Smooth muscle cell (in vitro differentiated cells): ENCODE results near the gene POFUT2. TPM values are rescaled to one million over a fixed set of nuclear protein-coding genes. Genes with fewer than 3 reads are reported as not detected.

ENCODE experiments used
- DNase-seq: peaks from one replicate; lab custom pipeline; 2025; ENCODE audit not compliant: unreplicated experiment; lab: John Stamatoyannopoulos, UW
- H2AFZ ChIP-seq: fragments of 200-600 bp; sonication (generic); 2 replicates; pipeline ENCODE4 v1.6.0; 2016; ENCODE audit warnings: antibody characterized with exemption, low read depth, mild to moderate bottlenecking
- H3F3A ChIP-seq: fragments of 200-600 bp; sonication (generic); 2 replicates; pipeline ENCODE4 v1.6.0; 2017; ENCODE audit warnings: antibody characterized with exemption, low read depth
- H3K27ac ChIP-seq: fragments of 200-600 bp; sonication (generic); 2 replicates; pipeline ENCODE4 v1.5.1; 2016; ENCODE audit warnings: low read depth, mild to moderate bottlenecking
- H3K27me3 ChIP-seq: fragments of 200-600 bp; sonication (generic); 2 replicates; pipeline ENCODE4 v1.6.1; 2016; ENCODE audit warnings: low read depth, mild to moderate bottlenecking
- H3K36me3 ChIP-seq: fragments of 200-600 bp; sonication (generic); 2 replicates; pipeline ENCODE4 v1.5.1; 2016; ENCODE audit warnings: low read depth
- H3K4me1 ChIP-seq: fragments of 200-600 bp; sonication (generic); 2 replicates; pipeline ENCODE4 v1.5.1; 2016; ENCODE audit warnings: low read depth
- H3K4me2 ChIP-seq: fragments of 200-600 bp; sonication (generic); 2 replicates; pipeline ENCODE4 v1.6.0; 2016; ENCODE audit warnings: mild to moderate bottlenecking
- H3K4me3 ChIP-seq: fragments of 200-600 bp; sonication (generic); 2 replicates; pipeline ENCODE4 v1.5.1; 2016; ENCODE audit warnings: mild to moderate bottlenecking
- H3K79me2 ChIP-seq: fragments of 200-600 bp; sonication (generic); 2 replicates; pipeline ENCODE4 v1.6.0; 2016; ENCODE audit warnings: low read depth, mild to moderate bottlenecking
- H3K9ac ChIP-seq: fragments of 200-600 bp; sonication (generic); 2 replicates; pipeline ENCODE4 v1.6.0; 2016; ENCODE audit warnings: low read depth
- H3K9me3 ChIP-seq: fragments of 200-600 bp; sonication (generic); replicated peaks from 2 replicates; pipeline ENCODE4 v1.5.1; 2016; ENCODE audit warnings: low read depth
- H4K20me1 ChIP-seq: fragments of 200-600 bp; sonication (generic); 2 replicates; pipeline ENCODE4 v1.6.0; 2016; ENCODE audit warnings: low read depth
- CTCF ChIP-seq: fragments of 200-600 bp; sonication (generic); IDR thresholded peaks from 2 replicates; pipeline ENCODE4 v1.5.1; 2017; ENCODE audit warnings: borderline replicate concordance, mild to moderate bottlenecking, antibody characterized with exemption; ENCODE audit not compliant: insufficient read depth, poor library complexity, severe bottlenecking
- WGBS: methylation state at CpG from one replicate; pipeline ENCODE4 v1.1.7; 2016; ENCODE audit warnings: low lambda C conversion rate; 5-methylcytosine and 5-hydroxymethylcytosine counted together
- polyA plus RNA-seq: library from polyadenylated mRNA; unstranded; fragments of >200 nt; fragmentation: Nextera tagmentation; extraction: Ambion mirVana; gene quantifications from 2 replicates; pipeline ENCODE4 v1.2.1, GENCODE V29; 2016
- total RNA-seq: library from RNA; depleted of rRNA; stranded (reverse); fragments of >200 nt; gene quantifications from 2 replicates; pipeline ENCODE4 v1.2.3, GENCODE V29; 2014

Gene POFUT2
- total and polyA plus RNA-seq, 2 experiments from 2014 or later: 32.1 to 70.0 TPM

- Histone ChIP-seq H3K27ac (no peak overlapping the region), H2AFZ (no peak overlapping the region), H3F3A (peaks cover 4% of the 10 kb centered on the region), H3K4me1 (peaks cover 4% of the 10 kb centered on the region), H3K9ac (no peak overlapping the region), H3K9me3 (no peaks in the 10 kb centered on the region), H3K4me3 (no peak overlapping the region), H3K4me2 (no peak overlapping the region), H4K20me1 (peaks cover 37% of the 10 kb centered on the region), H3K27me3 (no peaks in the 10 kb centered on the region), H3K79me2 (no peaks in the 10 kb centered on the region), H3K36me3 (no peaks in the 10 kb centered on the region)
- DNase-seq: no peak
- 99% methylated on average over 7 of the region's 7 CpGs for WGBS
- no peak for TF ChIP-seq CTCF
Observed at GRCh38 chr21:45262041-45262581, 25.6 kb downstream of the POFUT2 start.

GRCh38 chr21:45261093-45261492 lies 26.6 kb downstream of the POFUT2 start:
- H3K9me3 ChIP-seq: no peaks in the 10 kb centered on the region
- no peaks in the 10 kb centered on the region for H3K36me3 ChIP-seq
- H3K4me3 ChIP-seq: no peak overlapping the region
- DNase-seq: no peak
- no peak overlapping the region for H3K9ac ChIP-seq
- H3K27me3 ChIP-seq: no peaks in the 10 kb centered on the region
- no peak overlapping the region for H3K4me2 ChIP-seq
- peaks cover 10% of the 10 kb centered on the region for H3K4me1 ChIP-seq
- TF ChIP-seq CTCF: no peak
- H3K79me2 ChIP-seq: no peaks in the 10 kb centered on the region
- no peak overlapping the region for H3K27ac ChIP-seq
- peaks cover 4% of the 10 kb centered on the region for H3F3A ChIP-seq
- 94% methylated on average over 10 of the region's 10 CpGs for WGBS
- H4K20me1 ChIP-seq: peaks cover 27% of the 10 kb centered on the region
- no peak overlapping the region for H2AFZ ChIP-seq

GRCh38 chr21:45260191-45260825 lies 27.4 kb downstream of the POFUT2 start:
- no peak for TF ChIP-seq CTCF
- DNase-seq: no peak
- Histone ChIP-seq H3K4me3 (no peak overlapping the region), H3K27me3 (no peaks in the 10 kb centered on the region), H3K9ac (no peak overlapping the region), H3F3A (peaks cover 4% of the 10 kb centered on the region), H4K20me1 (peaks cover 19% of the 10 kb centered on the region), H3K9me3 (no peaks in the 10 kb centered on the region), H2AFZ (no peak overlapping the region), H3K79me2 (no peaks in the 10 kb centered on the region), H3K4me1 (peaks cover 10% of the 10 kb centered on the region), H3K27ac (no peak overlapping the region), H3K4me2 (no peak overlapping the region), H3K36me3 (no peaks in the 10 kb centered on the region)
- 95% methylated on average over 5 of the region's 5 CpGs for WGBS
